Measurements from ENCODE around the gene CRADD.
A peak's percentile ranks its signal among the peaks of the same experiment; 100 is the strongest.
"Not testable (repeated sequence)": the region's sequence is repeated elsewhere in the genome, so short reads cannot be mapped to it uniquely, and the experiment has no call there.

The CRADD gene

DNA sequence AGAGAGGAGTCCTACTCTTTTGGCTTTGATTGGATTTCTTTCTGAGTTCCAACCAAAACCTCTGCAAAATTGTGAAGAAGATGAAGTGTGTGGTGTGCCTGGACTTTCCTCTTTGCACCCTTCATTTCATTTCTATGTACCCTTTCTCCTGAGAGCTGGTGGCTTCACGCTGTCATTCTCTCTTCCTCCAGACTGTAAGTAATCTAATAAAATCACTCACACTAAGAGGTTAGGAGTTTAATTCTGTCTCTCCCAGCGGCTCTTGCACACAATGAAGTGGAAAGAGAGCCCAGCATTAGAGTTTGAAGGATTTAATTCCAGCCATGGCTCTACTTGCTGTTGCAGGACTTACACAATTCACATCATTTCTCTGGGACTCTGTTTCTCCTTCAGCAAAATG, 37.8 kb upstream of the CRADD start:
- H3K4me3 ChIP-seq (ENCODE audit: low read depth, low read length), result no peak overlapping the region
- no peak for TF ChIP-seq CTCF (IDR thresholded peaks at IDR 0.05; ENCODE audit: low read depth, low read length, missing control alignments)
- DNase-seq (ENCODE audit: low read depth), result no peak
- in situ Hi-C loops (cut with HindIII; ENCODE audit: low sequenced_read_pairs), result no loop called here

DNA sequence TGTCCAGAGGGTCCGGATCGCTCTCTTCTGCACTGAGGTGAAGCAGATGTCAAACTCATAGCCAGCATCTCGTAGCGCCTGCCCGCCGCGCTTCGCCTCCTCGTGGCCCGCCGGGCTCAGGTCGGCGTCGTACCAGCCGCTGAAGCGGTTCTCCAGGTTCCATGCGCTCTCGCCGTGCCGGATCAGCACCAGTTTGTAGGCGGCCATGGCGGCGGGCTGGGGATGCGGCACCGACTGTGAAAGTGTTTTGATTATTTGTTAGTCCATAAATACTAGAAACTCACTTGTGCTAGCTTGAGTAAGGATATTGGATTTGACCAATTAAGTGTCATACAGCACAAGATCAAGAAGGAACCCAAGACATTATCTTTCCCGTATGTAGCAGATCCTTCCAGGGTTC, 35.8 kb upstream of the CRADD start:
- in situ Hi-C loops (cut with HindIII; ENCODE audit: low sequenced_read_pairs); H3K4me3 ChIP-seq (ENCODE audit: low read depth, low read length): not testable (repeated sequence)

DNA sequence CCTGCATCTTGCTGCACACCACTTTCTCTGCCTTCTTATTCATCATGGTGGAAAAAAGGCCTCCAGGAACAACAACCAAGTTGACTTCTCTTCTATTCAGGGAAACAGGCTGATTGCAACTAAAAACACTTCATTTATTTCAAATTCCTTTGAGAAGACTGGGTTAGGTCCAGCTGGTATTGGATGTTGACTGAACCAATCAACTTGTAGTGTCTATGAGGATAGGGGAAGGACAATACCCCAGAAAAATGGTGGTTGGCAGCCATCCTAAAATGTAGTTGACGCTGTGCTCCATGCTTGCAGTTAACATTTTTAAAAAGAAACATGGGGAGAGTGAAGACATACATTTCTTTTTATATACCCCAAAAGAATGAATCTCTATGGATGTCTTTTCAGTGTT, 34.4 kb upstream of the CRADD start:
- TF ChIP-seq CTCF (IDR thresholded peaks at IDR 0.05; ENCODE audit: low read depth, low read length, missing control alignments), result no peak
- DNase-seq (ENCODE audit: low read depth), result no peak
- in situ Hi-C loops (cut with HindIII; ENCODE audit: low sequenced_read_pairs), result no loop called here
- H3K4me3 ChIP-seq (ENCODE audit: low read depth, low read length), result no peak overlapping the region

More for the DNA sequence above, 35.8 kb upstream of the CRADD start:
- not testable (repeated sequence) for DNase-seq (ENCODE audit: low read depth)

DNA sequence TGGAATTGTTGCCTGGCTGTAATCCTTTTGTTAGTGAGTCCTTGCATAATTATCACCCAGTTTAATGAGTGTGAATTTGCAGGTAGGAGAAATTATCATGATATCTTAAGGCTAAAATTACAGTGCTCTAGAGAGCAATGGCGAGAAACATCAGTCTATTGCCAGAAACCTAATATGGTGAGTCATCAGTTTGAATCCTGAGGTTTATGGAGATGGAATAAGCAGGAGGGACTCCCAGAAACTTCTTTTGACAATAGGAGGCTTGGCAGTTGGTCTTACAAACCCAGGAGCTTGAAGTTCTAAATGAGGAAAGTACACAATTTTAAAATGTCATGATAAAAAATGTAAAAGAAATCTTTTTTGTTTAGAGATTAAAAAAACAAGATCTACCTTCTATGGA, 31.5 kb upstream of the CRADD start:
- TF ChIP-seq CTCF (IDR thresholded peaks at IDR 0.05; ENCODE audit: low read depth, low read length, missing control alignments), result no peak
- H3K4me3 ChIP-seq (ENCODE audit: low read depth, low read length), result no peak overlapping the region
- peak; percentile 53 for DNase-seq (ENCODE audit: low read depth)
- in situ Hi-C loops (cut with HindIII; ENCODE audit: low sequenced_read_pairs), result no loop called here

GRCh38 chr12:93650626-93651025, 26.5 kb upstream of the CRADD start:
- DNase-seq (ENCODE audit: low read depth), result no peak
- no peak overlapping the region for H3K4me3 ChIP-seq (ENCODE audit: low read depth, low read length)
- in situ Hi-C loops (cut with HindIII; ENCODE audit: low sequenced_read_pairs), result no loop called here
- no peak for TF ChIP-seq CTCF (IDR thresholded peaks at IDR 0.05; ENCODE audit: low read depth, low read length, missing control alignments)

DNA sequence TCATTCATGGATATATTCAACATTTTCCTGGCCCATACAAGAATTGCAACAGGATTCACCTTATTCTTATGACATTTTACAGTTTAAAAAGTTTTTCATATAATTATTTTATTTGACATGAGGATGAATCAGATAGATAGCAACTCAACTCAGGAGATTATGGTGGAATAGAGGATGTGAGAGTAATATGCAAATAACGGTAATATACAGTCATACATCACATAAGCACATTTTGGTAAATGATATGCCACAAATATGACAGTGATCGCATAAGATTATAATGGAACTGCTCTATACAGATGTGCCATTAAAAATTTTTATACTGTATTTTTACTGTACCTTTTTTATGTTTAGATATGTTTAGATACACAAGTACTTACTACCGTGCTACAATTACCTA, 24.1 kb upstream of the CRADD start:
- no peak overlapping the region for H3K4me3 ChIP-seq (ENCODE audit: low read depth, low read length)
- no peak for TF ChIP-seq CTCF (IDR thresholded peaks at IDR 0.05; ENCODE audit: low read depth, low read length, missing control alignments)
- in situ Hi-C loops (cut with HindIII; ENCODE audit: low sequenced_read_pairs), result no loop called here
- no peak for DNase-seq (ENCODE audit: low read depth)

GRCh38 chr12:93653712-93654111, 23.5 kb upstream of the CRADD start:
- no peak overlapping the region for H3K4me3 ChIP-seq (ENCODE audit: low read depth, low read length)
- TF ChIP-seq CTCF (IDR thresholded peaks at IDR 0.05; ENCODE audit: low read depth, low read length, missing control alignments), result no peak
- DNase-seq (ENCODE audit: low read depth), result no peak
- in situ Hi-C loops (cut with HindIII; ENCODE audit: low sequenced_read_pairs), result no loop called here

All from astrocyte of the cerebellum (primary cell).